HepG2 (cell line): ENCODE data around the gene CAMTA1.

ENCODE experiments used
- FOXK2 ChIP-seq: fragments of 450-650 bp; IDR thresholded peaks from 2 replicates; pipeline ENCODE4 v1.6.1; 2016
- TAF1 ChIP-seq: sonication (generic); formaldehyde crosslinking; IDR thresholded peaks from 2 replicates; pipeline ENCODE4 v1.4.0; 2020; ENCODE audit warnings: missing genetic modification reagents
- ZZZ3 ChIP-seq: sonication (generic); formaldehyde crosslinking; IDR thresholded peaks from 2 replicates; pipeline ENCODE4 v1.4.0; 2020; ENCODE audit warnings: missing genetic modification reagents, mild to moderate bottlenecking, borderline replicate concordance
- TF ChIP-seq, protein P1 (sequence below): IDR thresholded peaks from 2 replicates; pipeline ENCODE4 v1.6.1; 2012; ENCODE audit warnings: low read length, improper control_type of control experiment
- TF ChIP-seq, protein P2 (sequence below): sonication (generic); formaldehyde crosslinking; conservative IDR thresholded peaks from 2 replicates; pipeline ENCODE4 v1.4.0; 2020; ENCODE audit warnings: missing genetic modification reagents

DNA sequence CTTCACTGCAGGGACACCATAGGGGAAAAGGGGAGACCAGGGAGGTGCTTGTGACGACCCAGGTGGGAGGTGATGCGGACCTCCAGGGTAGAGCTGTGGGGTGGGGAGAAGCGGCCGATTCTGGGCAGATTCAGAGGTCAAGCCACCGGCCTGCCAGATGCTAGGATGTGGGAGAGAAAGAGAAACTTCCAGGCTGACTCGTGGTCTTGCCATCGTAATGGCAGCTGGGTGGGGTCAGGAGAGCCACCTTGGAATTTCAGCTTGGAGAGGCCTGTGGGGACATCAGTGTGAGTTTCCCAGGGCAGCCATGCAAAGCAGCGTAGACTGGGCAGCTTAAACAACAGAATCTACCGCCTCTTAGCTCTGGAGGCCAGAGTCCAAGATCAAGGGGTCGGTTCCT is 727.8 kb downstream of the CAMTA1 start:
- no peak for TF ChIP-seq FOXK2
- TF ChIP-seq ZZZ3 (CRISPR knock-in tag) = no peak
- no peak for TF ChIP-seq TAF1 (CRISPR knock-in tag)
- TF ChIP-seq, protein P1, sequence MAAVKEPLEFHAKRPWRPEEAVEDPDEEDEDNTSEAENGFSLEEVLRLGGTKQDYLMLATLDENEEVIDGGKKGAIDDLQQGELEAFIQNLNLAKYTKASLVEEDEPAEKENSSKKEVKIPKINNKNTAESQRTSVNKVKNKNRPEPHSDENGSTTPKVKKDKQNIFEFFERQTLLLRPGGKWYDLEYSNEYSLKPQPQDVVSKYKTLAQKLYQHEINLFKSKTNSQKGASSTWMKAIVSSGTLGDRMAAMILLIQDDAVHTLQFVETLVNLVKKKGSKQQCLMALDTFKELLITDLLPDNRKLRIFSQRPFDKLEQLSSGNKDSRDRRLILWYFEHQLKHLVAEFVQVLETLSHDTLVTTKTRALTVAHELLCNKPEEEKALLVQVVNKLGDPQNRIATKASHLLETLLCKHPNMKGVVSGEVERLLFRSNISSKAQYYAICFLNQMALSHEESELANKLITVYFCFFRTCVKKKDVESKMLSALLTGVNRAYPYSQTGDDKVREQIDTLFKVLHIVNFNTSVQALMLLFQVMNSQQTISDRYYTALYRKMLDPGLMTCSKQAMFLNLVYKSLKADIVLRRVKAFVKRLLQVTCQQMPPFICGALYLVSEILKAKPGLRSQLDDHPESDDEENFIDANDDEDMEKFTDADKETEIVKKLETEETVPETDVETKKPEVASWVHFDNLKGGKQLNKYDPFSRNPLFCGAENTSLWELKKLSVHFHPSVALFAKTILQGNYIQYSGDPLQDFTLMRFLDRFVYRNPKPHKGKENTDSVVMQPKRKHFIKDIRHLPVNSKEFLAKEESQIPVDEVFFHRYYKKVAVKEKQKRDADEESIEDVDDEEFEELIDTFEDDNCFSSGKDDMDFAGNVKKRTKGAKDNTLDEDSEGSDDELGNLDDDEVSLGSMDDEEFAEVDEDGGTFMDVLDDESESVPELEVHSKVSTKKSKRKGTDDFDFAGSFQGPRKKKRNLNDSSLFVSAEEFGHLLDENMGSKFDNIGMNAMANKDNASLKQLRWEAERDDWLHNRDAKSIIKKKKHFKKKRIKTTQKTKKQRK = no peak
- TF ChIP-seq, protein P2, sequence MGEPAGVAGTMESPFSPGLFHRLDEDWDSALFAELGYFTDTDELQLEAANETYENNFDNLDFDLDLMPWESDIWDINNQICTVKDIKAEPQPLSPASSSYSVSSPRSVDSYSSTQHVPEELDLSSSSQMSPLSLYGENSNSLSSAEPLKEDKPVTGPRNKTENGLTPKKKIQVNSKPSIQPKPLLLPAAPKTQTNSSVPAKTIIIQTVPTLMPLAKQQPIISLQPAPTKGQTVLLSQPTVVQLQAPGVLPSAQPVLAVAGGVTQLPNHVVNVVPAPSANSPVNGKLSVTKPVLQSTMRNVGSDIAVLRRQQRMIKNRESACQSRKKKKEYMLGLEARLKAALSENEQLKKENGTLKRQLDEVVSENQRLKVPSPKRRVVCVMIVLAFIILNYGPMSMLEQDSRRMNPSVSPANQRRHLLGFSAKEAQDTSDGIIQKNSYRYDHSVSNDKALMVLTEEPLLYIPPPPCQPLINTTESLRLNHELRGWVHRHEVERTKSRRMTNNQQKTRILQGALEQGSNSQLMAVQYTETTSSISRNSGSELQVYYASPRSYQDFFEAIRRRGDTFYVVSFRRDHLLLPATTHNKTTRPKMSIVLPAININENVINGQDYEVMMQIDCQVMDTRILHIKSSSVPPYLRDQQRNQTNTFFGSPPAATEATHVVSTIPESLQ (CRISPR knock-in tag) = no peak
